Choroid plexus epithelial cell (primary cell): Measurements from ENCODE around the gene SIAH1.

Source experiments
- DNase-seq: peaks from one replicate; pipeline ENCODE4 v3.0.0-alpha.2; 2010; ENCODE audit warnings: low read depth
- H3K4me3 ChIP-seq: 2 replicates; pipeline ENCODE4 v1.5.1; 2011; ENCODE audit warnings: low read depth, mild to moderate bottlenecking, control low read depth, low read length, moderate library complexity
- TF ChIP-seq, protein P1 (sequence below): conservative IDR thresholded peaks from 2 replicates; pipeline ENCODE4 v1.5.1; 2011; ENCODE audit warnings: low read depth, mild to moderate bottlenecking, control low read depth, inconsistent platforms, low read length, moderate library complexity

Gene SIAH1, protein sequence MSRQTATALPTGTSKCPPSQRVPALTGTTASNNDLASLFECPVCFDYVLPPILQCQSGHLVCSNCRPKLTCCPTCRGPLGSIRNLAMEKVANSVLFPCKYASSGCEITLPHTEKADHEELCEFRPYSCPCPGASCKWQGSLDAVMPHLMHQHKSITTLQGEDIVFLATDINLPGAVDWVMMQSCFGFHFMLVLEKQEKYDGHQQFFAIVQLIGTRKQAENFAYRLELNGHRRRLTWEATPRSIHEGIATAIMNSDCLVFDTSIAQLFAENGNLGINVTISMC

DNA sequence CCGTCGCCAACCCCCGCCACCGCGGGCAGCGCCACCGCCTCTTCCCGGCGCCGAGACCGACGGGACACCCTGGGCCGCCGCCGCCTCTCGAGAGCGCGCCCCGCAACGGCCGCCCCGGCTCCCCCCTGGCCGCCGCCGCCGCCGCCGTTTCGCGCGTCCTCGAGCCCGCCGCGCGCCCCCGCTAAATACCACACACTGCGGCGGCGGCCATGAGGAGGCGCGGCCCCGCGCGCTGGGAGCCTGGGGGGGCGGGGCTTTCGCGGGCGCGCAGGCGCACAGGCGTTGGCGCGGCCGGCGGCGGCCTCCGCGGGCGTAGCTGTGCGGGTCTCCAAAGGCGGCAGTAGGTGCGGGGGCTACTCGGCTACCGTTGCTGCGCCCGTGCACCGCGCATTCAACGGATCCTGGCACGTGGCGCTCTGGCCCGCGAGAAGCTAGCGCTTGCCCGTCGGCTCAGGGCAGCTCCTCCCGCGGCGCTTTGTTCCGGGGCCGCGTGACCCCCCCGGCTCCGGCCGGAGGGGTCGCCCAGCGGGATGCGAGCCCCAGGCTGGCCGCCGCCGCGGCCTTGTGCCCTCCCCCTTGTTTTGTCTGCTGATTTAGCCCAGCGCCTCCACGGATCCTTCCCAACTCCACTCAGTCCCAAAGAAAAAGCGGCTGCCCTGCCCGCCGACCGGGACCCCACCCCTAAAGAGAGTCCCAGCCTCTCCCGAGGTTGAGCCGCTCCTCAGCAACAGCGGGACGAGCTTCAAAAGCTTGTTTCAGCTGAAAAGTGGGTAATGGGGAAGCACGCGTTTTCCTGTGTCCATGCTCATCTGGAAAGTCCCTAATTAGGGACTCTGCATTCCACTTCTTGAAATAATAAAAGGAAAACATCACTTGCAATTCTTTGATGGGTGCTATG lies at the start of gene SIAH1:
Gene SIAH1 (minus strand): TSS at position 161 of the 898 bp plus-strand sequence. CDS start 22,985 bp downstream, outside the sequence.
- TF ChIP-seq, protein P1, sequence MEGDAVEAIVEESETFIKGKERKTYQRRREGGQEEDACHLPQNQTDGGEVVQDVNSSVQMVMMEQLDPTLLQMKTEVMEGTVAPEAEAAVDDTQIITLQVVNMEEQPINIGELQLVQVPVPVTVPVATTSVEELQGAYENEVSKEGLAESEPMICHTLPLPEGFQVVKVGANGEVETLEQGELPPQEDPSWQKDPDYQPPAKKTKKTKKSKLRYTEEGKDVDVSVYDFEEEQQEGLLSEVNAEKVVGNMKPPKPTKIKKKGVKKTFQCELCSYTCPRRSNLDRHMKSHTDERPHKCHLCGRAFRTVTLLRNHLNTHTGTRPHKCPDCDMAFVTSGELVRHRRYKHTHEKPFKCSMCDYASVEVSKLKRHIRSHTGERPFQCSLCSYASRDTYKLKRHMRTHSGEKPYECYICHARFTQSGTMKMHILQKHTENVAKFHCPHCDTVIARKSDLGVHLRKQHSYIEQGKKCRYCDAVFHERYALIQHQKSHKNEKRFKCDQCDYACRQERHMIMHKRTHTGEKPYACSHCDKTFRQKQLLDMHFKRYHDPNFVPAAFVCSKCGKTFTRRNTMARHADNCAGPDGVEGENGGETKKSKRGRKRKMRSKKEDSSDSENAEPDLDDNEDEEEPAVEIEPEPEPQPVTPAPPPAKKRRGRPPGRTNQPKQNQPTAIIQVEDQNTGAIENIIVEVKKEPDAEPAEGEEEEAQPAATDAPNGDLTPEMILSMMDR: no peak
- H3K4me3 ChIP-seq: peak within 1 kb of the TSS; percentile 80

GRCh38 chr16:48434653-48435317 lies 49.6 kb upstream of the SIAH1 start:
- no peak overlapping the region for H3K4me3 ChIP-seq
- DNase-seq: peak; percentile 92
- TF ChIP-seq, protein P1: no peak

More for the DNA sequence above, at the start of gene SIAH1:
- DNase-seq: peak; percentile 78

GRCh38 chr16:48433850-48434530 lies 48.8 kb upstream of the SIAH1 start:
- TF ChIP-seq, protein P1: no peak
- peak; percentile 60 for DNase-seq
- H3K4me3 ChIP-seq: no peak overlapping the region

DNA sequence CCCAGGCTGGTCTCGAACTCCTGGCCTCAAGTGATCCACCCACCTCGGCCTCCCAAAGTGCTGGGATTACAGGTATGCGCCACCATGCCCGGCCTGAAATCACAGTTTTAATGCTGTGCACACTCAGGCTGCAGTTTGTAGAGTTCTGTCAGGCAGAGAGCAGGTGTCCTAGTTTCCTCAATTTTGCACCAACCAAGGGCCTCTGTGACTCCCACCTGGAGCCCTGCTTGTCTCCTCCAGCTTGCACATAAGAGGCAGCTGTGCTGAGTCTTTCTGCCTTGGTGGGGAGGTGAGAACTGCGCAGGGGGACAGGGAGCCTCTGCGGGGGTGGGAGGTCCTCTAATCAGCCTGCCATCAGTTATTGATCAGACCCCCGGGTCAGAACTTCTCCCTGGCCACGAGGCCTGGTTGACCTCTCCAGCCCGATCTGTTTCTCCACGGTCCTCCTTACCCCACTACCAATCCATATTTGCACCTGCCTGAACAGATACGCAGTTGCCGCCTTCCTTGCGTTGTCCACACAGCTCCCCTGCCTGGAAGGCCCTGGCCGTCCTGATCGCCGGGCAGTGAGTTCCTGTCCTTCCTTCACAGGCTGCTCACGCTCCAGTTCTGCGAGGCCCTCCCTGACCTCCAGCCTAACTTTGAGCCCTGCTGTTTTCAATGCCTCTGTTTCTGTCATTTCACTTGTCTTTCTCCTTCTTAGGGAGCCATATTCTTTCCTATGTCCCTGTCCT lies 48.1 kb upstream of the SIAH1 start:
- DNase-seq: no peak
- no peak overlapping the region for H3K4me3 ChIP-seq
- TF ChIP-seq, protein P1: no peak

GRCh38 chr16:48432136-48432535 lies 46.9 kb upstream of the SIAH1 start:
- TF ChIP-seq, protein P1: no peak
- H3K4me3 ChIP-seq: no peak overlapping the region
- DNase-seq: no peak

DNA sequence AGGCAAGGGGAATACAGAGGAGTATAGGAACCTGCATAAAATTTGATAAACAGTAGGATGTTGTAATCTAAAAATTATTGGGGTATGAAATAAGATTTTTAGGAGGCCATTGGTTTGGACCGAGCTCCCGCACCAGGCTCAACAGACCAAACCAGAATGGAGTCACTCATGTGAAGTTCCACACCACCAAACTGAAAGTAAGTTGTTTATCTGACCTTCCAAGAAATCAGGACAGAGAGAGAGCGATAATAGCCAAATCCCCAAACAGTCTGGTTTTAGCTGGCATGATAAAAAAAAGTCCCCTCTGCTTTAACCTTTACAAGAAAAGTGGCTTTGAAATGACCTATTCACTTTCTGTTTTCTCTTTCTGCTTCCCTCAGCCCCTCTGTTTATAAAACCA lies 45.7 kb upstream of the SIAH1 start:
- TF ChIP-seq, protein P1: no peak
- no peak overlapping the region for H3K4me3 ChIP-seq
- no peak for DNase-seq
